ENCODE results near the gene MUC21.

Gene MUC21

DNA sequence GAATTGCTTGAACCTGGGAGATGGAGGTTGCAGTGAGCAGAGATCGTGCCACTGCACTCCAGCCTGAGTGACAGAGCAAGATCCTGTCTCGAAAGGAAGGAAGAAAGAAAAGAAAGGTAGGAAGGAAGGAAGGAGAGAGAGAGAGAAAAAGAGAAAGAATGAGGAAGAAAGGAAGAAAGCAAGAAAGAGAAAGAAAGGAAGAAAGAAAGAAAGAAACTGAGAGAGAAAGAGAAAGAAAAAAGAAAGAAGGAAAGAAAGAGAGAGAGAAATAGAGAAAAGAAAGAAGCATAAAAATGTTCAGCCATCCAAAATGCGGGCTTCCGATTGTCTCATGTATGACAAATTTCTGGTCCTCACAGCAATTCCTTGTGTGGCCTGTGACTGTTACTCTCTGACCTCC lies 49.6 kb downstream of the MUC21 start:
- no peak overlapping the region for H3K27ac Mint-ChIP-seq
- no peak overlapping the region for H3K4me3 Mint-ChIP-seq
- no peaks in the 10 kb centered on the region for H3K36me3 Mint-ChIP-seq (ENCODE audit: low read depth)
- TF ChIP-seq, protein P1, sequence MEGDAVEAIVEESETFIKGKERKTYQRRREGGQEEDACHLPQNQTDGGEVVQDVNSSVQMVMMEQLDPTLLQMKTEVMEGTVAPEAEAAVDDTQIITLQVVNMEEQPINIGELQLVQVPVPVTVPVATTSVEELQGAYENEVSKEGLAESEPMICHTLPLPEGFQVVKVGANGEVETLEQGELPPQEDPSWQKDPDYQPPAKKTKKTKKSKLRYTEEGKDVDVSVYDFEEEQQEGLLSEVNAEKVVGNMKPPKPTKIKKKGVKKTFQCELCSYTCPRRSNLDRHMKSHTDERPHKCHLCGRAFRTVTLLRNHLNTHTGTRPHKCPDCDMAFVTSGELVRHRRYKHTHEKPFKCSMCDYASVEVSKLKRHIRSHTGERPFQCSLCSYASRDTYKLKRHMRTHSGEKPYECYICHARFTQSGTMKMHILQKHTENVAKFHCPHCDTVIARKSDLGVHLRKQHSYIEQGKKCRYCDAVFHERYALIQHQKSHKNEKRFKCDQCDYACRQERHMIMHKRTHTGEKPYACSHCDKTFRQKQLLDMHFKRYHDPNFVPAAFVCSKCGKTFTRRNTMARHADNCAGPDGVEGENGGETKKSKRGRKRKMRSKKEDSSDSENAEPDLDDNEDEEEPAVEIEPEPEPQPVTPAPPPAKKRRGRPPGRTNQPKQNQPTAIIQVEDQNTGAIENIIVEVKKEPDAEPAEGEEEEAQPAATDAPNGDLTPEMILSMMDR (IDR thresholded peaks at IDR 0.05; ENCODE audit: unreplicated experiment in 3 of 3), result no peak
- H3K4me1 Mint-ChIP-seq, result peaks cover 14% of the 10 kb centered on the region
- peaks cover 9% of the 10 kb centered on the region for H3K27me3 Mint-ChIP-seq (ENCODE audit: low read depth)
- H3K9me3 Mint-ChIP-seq, result peaks cover 3% of the 10 kb centered on the region

DNA sequence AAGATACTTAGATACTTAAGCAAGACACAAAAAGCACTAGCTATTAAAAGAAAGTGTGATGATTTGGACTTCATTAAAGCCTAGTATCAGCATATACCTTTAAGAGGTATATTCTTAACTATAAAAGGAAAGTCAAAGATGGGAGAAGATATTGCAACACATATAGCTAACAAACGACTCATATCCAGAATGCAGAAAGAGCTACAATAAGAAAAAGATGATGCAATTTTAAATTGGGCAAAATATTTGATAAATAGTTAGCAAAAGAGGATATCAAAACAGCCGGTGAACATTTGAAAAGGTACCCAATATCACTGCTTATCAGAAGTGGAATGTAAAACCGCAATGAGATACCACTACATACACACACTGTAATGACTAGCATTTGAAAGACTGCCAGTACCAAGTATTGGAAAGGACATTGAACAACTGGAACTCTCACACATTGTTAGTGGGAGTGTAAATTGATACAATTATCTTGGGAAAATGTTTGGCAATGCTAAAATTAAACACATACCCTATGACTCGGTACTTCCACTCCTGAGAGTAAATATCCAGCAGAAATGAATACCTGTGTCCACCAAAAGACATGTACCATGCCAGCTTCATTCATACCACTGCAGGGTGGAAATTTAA lies 52.5 kb downstream of the MUC21 start:
- Mint-ChIP-seq H3K27me3 (ENCODE audit: low read depth) (peaks cover 6% of the 10 kb centered on the region), H3K27ac (no peak overlapping the region), H3K36me3 (ENCODE audit: low read depth) (no peaks in the 10 kb centered on the region), H3K4me3 (no peak overlapping the region), H3K9me3 (peaks cover 3% of the 10 kb centered on the region), H3K4me1 (peaks cover 16% of the 10 kb centered on the region)
- TF ChIP-seq, protein P1 (IDR thresholded peaks at IDR 0.05; ENCODE audit: unreplicated experiment in 3 of 3), result no peak

DNA sequence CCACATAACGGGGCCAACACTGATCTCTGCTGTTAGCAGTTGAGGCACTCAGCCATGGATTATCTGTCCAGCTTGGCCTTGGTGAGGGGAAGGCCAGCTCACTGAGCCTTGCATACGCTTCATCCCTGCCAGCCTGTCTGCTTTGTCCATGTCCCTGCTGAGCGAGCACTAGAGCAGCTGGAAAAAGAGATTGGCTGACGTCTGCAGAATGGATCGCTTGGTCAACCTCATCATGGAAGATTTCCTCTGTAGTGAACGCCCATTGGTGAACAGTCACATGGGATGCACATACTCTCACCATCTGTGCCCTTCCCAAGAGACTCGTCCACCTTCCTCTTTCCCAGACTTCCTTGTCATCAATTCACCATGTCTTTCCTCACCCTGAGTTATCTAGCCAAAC lies 53.7 kb downstream of the MUC21 start:
- H3K4me1 Mint-ChIP-seq, result peaks cover 22% of the 10 kb centered on the region
- TF ChIP-seq, protein P1 (IDR thresholded peaks at IDR 0.05; ENCODE audit: unreplicated experiment in 3 of 3), result no peak
- H3K9me3 Mint-ChIP-seq, result no peaks in the 10 kb centered on the region
- H3K27ac Mint-ChIP-seq, result no peak overlapping the region
- H3K27me3 Mint-ChIP-seq (ENCODE audit: low read depth), result peaks cover 9% of the 10 kb centered on the region
- no peaks in the 10 kb centered on the region for H3K36me3 Mint-ChIP-seq (ENCODE audit: low read depth)
- H3K4me3 Mint-ChIP-seq, result no peak overlapping the region

DNA sequence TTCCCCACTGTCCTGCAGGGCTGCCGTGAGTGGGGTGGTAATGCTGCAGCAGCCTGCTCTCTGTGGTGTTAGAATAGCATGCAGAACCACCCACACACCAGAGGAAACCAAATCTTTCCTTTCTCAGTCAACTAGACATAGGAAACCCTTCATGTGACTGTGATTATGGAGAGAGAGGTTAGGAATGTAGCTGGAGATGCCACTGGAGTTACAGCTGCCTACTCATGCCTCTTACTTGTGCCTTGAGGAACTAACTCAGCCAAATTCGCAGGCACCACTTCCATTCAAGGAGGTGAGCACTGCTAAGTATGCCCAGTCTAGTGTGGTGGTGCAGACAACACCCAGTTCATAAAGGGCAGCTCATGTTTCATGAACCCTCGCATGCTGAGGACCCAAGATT lies 54.2 kb downstream of the MUC21 start:
- no peaks in the 10 kb centered on the region for H3K9me3 Mint-ChIP-seq

DNA sequence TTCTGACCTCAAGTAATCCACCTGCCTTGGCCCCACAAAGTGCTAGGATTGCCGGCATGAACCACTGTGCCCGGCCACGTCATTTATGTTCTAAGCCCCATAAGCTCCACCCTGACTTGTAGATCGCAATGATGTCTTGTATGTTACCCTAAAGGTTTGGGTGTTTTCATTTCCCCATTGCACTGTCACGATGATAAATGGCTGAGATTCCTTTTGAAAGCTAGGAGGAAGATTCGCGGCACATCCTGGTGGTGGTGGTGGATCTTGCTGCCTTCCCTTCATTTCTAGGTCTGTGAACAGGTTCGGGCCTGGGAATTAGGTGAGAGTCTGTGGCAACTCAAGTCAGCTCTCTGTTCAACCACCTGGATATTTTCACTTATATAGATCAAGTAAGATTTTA lies 55.0 kb downstream of the MUC21 start:
- Mint-ChIP-seq H3K27ac (no peak overlapping the region), H3K36me3 (ENCODE audit: low read depth) (no peaks in the 10 kb centered on the region), H3K27me3 (ENCODE audit: low read depth) (peaks cover 17% of the 10 kb centered on the region), H3K4me1 (peaks cover 29% of the 10 kb centered on the region), H3K4me3 (no peak overlapping the region), H3K9me3 (no peaks in the 10 kb centered on the region)
- TF ChIP-seq, protein P1 (IDR thresholded peaks at IDR 0.05; ENCODE audit: unreplicated experiment in 3 of 3), result no peak

More for the DNA sequence above, 54.2 kb downstream of the MUC21 start:
- Mint-ChIP-seq H3K27me3 (ENCODE audit: low read depth) (peaks cover 13% of the 10 kb centered on the region), H3K27ac (no peak overlapping the region), H3K4me1 (peaks cover 23% of the 10 kb centered on the region), H3K4me3 (no peak overlapping the region), H3K36me3 (ENCODE audit: low read depth) (no peaks in the 10 kb centered on the region)
- TF ChIP-seq, protein P1 (IDR thresholded peaks at IDR 0.05; ENCODE audit: unreplicated experiment in 3 of 3), result no peak

Measured in nephron (organoid).